DND-41 (cell line): ENCODE data around the gene ME2.

Experiments
- EZH2 ChIP-seq: IDR thresholded peaks from 3 replicates; pipeline ENCODE4 v1.6.1; 2012; ENCODE audit warnings: borderline replicate concordance, low read depth, mild to moderate bottlenecking, moderate library complexity, low read length, inconsistent platforms; ENCODE audit not compliant: severe bottlenecking
- TF ChIP-seq, protein P1 (sequence below): IDR thresholded peaks from 2 replicates; pipeline ENCODE4 v1.5.1; 2012; ENCODE audit warnings: borderline replicate concordance, low read length, moderate library complexity, mild to moderate bottlenecking; ENCODE audit not compliant: poor library complexity, severe bottlenecking; ENCODE audit errors: extremely low read depth

- TF ChIP-seq EZH2 = no peak
- TF ChIP-seq, protein P1, sequence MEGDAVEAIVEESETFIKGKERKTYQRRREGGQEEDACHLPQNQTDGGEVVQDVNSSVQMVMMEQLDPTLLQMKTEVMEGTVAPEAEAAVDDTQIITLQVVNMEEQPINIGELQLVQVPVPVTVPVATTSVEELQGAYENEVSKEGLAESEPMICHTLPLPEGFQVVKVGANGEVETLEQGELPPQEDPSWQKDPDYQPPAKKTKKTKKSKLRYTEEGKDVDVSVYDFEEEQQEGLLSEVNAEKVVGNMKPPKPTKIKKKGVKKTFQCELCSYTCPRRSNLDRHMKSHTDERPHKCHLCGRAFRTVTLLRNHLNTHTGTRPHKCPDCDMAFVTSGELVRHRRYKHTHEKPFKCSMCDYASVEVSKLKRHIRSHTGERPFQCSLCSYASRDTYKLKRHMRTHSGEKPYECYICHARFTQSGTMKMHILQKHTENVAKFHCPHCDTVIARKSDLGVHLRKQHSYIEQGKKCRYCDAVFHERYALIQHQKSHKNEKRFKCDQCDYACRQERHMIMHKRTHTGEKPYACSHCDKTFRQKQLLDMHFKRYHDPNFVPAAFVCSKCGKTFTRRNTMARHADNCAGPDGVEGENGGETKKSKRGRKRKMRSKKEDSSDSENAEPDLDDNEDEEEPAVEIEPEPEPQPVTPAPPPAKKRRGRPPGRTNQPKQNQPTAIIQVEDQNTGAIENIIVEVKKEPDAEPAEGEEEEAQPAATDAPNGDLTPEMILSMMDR = no peak
Measured at GRCh38 chr18:50981381-50981780, 102.5 kb downstream of the ME2 start.
